ENCODE results near the gene DGKG. TPM values are rescaled to one million over a fixed set of nuclear protein-coding genes. Genes with fewer than 3 reads are reported as not detected.

The DGKG gene
- total and polyA plus RNA-seq, 9 of the 15 experiments (the other 6 are each of a cell fraction or from before 2014, with no cell fraction given): 0.01 to 0.36 (median 0.15) TPM

DNA sequence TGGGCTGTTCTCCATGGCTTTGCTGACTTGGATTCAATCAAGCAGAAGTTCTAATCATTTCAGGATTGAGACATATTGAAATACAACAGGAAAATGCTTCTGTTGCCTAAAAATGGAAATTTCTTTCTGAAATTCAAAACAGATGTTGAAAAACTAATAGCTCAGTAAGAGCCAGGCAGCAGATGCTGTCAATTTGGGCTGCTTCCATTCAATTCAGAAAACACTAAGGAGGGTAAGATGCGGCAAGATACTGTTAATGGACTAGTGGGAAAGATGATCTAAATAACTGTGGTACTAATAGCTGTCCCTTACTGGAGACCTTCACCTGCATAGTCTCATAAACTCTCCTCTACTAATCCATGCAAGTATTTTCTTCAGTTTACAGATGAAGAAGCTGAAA is 53.5 kb downstream of the DGKG start:
- in situ Hi-C loops (cut with MboI) (no loop called here), intact Hi-C loops (cut with micrococcal nuclease) (no loop called here)
- Histone ChIP-seq H3K4me3 (no peak overlapping the region), H3K27me3 (ENCODE audit: control insufficient read depth in 2 of 2, insufficient read depth in 2 of 2, low read length in 2 of 2) (peaks cover 8 to 16% of the 10 kb centered on the region in 2 experiments; a peak in 3 of 5 replicates), H3K9ac (ENCODE audit: insufficient read depth in 1 of 2, low read depth in 2 of 2, low read length in 2 of 2) (no peak overlapping the region), H3K27ac (ENCODE audit: extremely low read depth, low read depth, low read length) (no peak overlapping the region), H3K36me3 (ENCODE audit: control insufficient read depth, insufficient read depth, low read length) (no peaks in the 10 kb centered on the region), H2AFZ (ENCODE audit: low read depth, low read length) (no peak overlapping the region), H3K9me3 (replicated peaks; ENCODE audit: control insufficient read depth, insufficient read depth, low read depth, low read length) (no peaks in the 10 kb centered on the region), H3K4me2 (ENCODE audit: insufficient read depth, low read length) (no peak overlapping the region), H3K9me1 (ENCODE audit: control insufficient read depth, insufficient read depth, low read length) (no peaks in the 10 kb centered on the region), H4K20me1 (replicated peaks; ENCODE audit: control insufficient read depth, insufficient read depth, low read length) (no peaks in the 10 kb centered on the region; the same call in 1 of the 2 replicates), H3K79me2 (ENCODE audit: control insufficient read depth, insufficient read depth, low read length) (no peaks in the 10 kb centered on the region), H3K4me1 (replicated peaks in 1 of 2; ENCODE audit: control insufficient read depth in 2 of 2, insufficient read depth in 2 of 2, low read length in 2 of 2) (no peaks in the 10 kb centered on the region)
- BruUV-seq (replicated peaks): no TSS peak
- ChIA-PET CTCF (ENCODE audit: low intra/inter-chr PET ratio) (no interaction called here), POLR2A (interaction anchor here (1.0 kb wide), 1 partner anchor 13 kb away, joined by 3 read pairs; no protein-coding TSS in a partner anchor)
- 0% methylated on average over 1 of the region's 1 CpG for WGBS (ENCODE audit: insufficient coverage, low coverage, missing lambda C conversion rate)
- FAIRE-seq: no peak
- ATAC-seq: no peak
- no peak for TF ChIP-seq STAT5A (IDR thresholded peaks at IDR 0.05; ENCODE audit: borderline replicate concordance, low read length)
- no peak for TF ChIP-seq YY1 (IDR thresholded peaks at IDR 0.05; ENCODE audit: borderline replicate concordance in 1 of 3, control insufficient read depth in 1 of 3, extremely low read depth in 1 of 3, insufficient read depth in 3 of 3, insufficient read length in 1 of 3, insufficient replicate concordance in 2 of 3, low read depth in 1 of 3, low read length in 2 of 3)
- TF ChIP-seq, protein P1, sequence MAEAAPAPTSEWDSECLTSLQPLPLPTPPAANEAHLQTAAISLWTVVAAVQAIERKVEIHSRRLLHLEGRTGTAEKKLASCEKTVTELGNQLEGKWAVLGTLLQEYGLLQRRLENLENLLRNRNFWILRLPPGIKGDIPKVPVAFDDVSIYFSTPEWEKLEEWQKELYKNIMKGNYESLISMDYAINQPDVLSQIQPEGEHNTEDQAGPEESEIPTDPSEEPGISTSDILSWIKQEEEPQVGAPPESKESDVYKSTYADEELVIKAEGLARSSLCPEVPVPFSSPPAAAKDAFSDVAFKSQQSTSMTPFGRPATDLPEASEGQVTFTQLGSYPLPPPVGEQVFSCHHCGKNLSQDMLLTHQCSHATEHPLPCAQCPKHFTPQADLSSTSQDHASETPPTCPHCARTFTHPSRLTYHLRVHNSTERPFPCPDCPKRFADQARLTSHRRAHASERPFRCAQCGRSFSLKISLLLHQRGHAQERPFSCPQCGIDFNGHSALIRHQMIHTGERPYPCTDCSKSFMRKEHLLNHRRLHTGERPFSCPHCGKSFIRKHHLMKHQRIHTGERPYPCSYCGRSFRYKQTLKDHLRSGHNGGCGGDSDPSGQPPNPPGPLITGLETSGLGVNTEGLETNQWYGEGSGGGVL (CRISPR knock-in tag; IDR thresholded peaks at IDR 0.05): no peak
- TF ChIP-seq, protein P2, sequence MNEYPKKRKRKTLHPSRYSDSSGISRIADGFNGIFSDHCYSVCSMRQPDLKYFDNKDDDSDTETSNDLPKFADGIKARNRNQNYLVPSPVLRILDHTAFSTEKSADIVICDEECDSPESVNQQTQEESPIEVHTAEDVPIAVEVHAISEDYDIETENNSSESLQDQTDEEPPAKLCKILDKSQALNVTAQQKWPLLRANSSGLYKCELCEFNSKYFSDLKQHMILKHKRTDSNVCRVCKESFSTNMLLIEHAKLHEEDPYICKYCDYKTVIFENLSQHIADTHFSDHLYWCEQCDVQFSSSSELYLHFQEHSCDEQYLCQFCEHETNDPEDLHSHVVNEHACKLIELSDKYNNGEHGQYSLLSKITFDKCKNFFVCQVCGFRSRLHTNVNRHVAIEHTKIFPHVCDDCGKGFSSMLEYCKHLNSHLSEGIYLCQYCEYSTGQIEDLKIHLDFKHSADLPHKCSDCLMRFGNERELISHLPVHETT (CRISPR knock-in tag; conservative IDR thresholded peaks at IDR 0.05 in 1 of 2, IDR thresholded peaks at IDR 0.05 in 1 of 2): no peak
- no peak for TF ChIP-seq RBM34 (IDR thresholded peaks at IDR 0.05; ENCODE audit: borderline replicate concordance, insufficient read depth, low read length)
- no peak for TF ChIP-seq NR2C1 (IDR thresholded peaks at IDR 0.05)
- TF ChIP-seq NR2C1 (tag; IDR thresholded peaks at IDR 0.05): no peak
- TF ChIP-seq ZBTB17 (CRISPR knock-in tag; IDR thresholded peaks at IDR 0.05): no peak
- TF ChIP-seq NFATC3 (IDR thresholded peaks at IDR 0.05): no peak
- TF ChIP-seq GABPB2 (CRISPR knock-in tag; conservative IDR thresholded peaks at IDR 0.05): no peak
- TF ChIP-seq, protein P3, sequence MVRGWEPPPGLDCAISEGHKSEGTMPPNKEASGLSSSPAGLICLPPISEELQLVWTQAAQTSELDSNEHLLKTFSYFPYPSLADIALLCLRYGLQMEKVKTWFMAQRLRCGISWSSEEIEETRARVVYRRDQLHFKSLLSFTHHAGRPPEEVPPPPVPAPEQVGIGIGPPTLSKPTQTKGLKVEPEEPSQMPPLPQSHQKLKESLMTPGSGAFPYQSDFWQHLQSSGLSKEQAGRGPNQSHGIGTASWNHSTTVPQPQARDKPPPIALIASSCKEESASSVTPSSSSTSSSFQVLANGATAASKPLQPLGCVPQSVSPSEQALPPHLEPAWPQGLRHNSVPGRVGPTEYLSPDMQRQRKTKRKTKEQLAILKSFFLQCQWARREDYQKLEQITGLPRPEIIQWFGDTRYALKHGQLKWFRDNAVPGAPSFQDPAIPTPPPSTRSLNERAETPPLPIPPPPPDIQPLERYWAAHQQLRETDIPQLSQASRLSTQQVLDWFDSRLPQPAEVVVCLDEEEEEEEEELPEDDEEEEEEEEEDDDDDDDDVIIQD (CRISPR knock-in tag; IDR thresholded peaks at IDR 0.05): no peak
- TF ChIP-seq POLR2A (conservative IDR thresholded peaks at IDR 0.05): no peak
- TF ChIP-seq SAFB2 (IDR thresholded peaks at IDR 0.05; ENCODE audit: borderline replicate concordance, low read depth, low read length, severe bottlenecking): no peak
- TF ChIP-seq EP300 (IDR thresholded peaks at IDR 0.05; ENCODE audit: low read length): no peak
- TF ChIP-seq MECOM (CRISPR knock-in tag; IDR thresholded peaks at IDR 0.05): no peak
- DNase-seq (ENCODE audit: extremely low read depth in 1 of 4, low spot score in 3 of 4): no peak
